Adrenal gland (tissue), 5 donors: ENCODE measurements around the gene KCNMB2.

Source experiments
- POLR2A ChIP-seq, 2 donors: fragments of 450-650 bp; IDR thresholded peaks; one replicate each; pipeline ENCODE4 v1.6.1; 2017; ENCODE audit warnings: antibody characterized with exemption in 2 of 2, mild to moderate bottlenecking in 2 of 2, moderate library complexity in 1 of 2
- TF ChIP-seq, protein P1 (sequence below), 6 experiments: fragments of 450-650 bp in 4 of 6; fragments of 200-600 bp in 2 of 6; sonication (generic) in 1 of 6; IDR thresholded peaks; 1 replicate in 5 of 6; 2 replicates in 1 of 6; pipeline versions ENCODE4 v1.5.1 to v1.8.0; 2016 to 2021; ENCODE audit warnings: antibody characterized with exemption in 6 of 6, mild to moderate bottlenecking in 2 of 6, moderate library complexity in 1 of 6
- donor health status: DM: no; HTN: no; CAD: no.

DNA sequence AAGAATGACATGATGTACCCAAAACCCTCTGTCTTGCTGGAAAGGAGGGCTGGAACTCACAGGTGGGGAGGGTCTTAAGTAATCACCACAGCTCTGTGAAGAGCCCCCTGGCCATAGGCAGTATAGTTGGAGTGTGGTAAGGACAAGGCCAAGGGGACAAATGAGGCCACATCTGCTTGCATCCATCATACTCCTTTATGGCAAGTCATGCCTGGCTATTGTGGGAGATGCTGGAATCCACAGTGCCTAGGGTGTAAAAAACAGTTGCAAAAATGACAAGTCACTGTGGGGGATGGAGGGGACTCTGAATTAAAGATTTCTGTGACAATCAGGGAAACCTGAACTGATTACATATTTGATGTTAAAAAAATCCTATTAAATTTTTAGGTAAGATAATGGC, 258.5 kb downstream of the KCNMB2 start:
- TF ChIP-seq, protein P1, sequence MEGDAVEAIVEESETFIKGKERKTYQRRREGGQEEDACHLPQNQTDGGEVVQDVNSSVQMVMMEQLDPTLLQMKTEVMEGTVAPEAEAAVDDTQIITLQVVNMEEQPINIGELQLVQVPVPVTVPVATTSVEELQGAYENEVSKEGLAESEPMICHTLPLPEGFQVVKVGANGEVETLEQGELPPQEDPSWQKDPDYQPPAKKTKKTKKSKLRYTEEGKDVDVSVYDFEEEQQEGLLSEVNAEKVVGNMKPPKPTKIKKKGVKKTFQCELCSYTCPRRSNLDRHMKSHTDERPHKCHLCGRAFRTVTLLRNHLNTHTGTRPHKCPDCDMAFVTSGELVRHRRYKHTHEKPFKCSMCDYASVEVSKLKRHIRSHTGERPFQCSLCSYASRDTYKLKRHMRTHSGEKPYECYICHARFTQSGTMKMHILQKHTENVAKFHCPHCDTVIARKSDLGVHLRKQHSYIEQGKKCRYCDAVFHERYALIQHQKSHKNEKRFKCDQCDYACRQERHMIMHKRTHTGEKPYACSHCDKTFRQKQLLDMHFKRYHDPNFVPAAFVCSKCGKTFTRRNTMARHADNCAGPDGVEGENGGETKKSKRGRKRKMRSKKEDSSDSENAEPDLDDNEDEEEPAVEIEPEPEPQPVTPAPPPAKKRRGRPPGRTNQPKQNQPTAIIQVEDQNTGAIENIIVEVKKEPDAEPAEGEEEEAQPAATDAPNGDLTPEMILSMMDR (IDR thresholded peaks at IDR 0.05), result no peak
- TF ChIP-seq POLR2A (IDR thresholded peaks at IDR 0.05), result no peak
